Vagina (tissue), 2 donors: ENCODE measurements around the gene BNIP5. TPM values are rescaled to one million over a fixed set of nuclear protein-coding genes. Genes with fewer than 3 reads are reported as not detected.

Experiments used
- DNase-seq, 2 donors: peaks; one replicate each; pipeline ENCODE4 v3.0.0-alpha.2; 2017; ENCODE audit errors: extremely low spot score in 2 of 2
- H3K27ac ChIP-seq: fragments of 200-600 bp; sonication (generic); one replicate; pipeline ENCODE4 v1.5.1; 2019
- H3K27me3 ChIP-seq: fragments of 200-600 bp; sonication (generic); one replicate; pipeline ENCODE4 v1.5.1; 2019
- H3K36me3 ChIP-seq, 2 donors: fragments of 200-600 bp; sonication (generic); one replicate each; pipeline ENCODE4 v1.5.1; 2017 to 2019
- H3K4me1 ChIP-seq: fragments of 200-600 bp; sonication (generic); one replicate; pipeline ENCODE4 v1.5.1; 2019
- H3K4me3 ChIP-seq, 2 donors: fragments of 200-600 bp; sonication (generic); 1 replicate in 1 of 2; 2 replicates in 1 of 2; pipeline ENCODE4 v1.5.1; 2016 to 2019
- H3K9me3 ChIP-seq: fragments of 200-600 bp; sonication (generic); one replicate; pipeline ENCODE4 v1.5.1; 2019
- POLR2A ChIP-seq, 2 donors: fragments of 450-650 bp; IDR thresholded peaks; one replicate each; pipeline ENCODE4 v1.6.1; 2017; ENCODE audit warnings: antibody characterized with exemption in 2 of 2, mild to moderate bottlenecking in 2 of 2, moderate library complexity in 2 of 2
- POLR2AphosphoS5 ChIP-seq, 2 donors: sonication (generic); formaldehyde crosslinking; IDR thresholded peaks; one replicate each; pipeline ENCODE4 v1.9.0; 2017; ENCODE audit warnings: antibody characterized with exemption in 2 of 2, mild to moderate bottlenecking in 2 of 2, low read depth in 1 of 2; ENCODE audit not compliant: insufficient read depth in 1 of 2
- intact Hi-C: fragments of 100-400 bp; cut with DNase I; formaldehyde crosslinking; loops from one replicate; pipeline ENCODE4 v1.15.1; 2023
- total RNA-seq: library from RNA; depleted of rRNA; stranded (reverse); fragments of >200 nt; gene quantifications from one replicate; pipeline ENCODE4 v1.2.3, GENCODE V29; 2016
- TF ChIP-seq, protein P1 (sequence below), 3 experiments: fragments of 450-650 bp in 2 of 3; fragments of 200-600 bp in 1 of 3; sonication (generic) in 1 of 3; IDR thresholded peaks; one replicate each; pipeline ENCODE4 v1.5.1; 2017 to 2019; ENCODE audit warnings: antibody characterized with exemption in 3 of 3, mild to moderate bottlenecking in 2 of 3, moderate library complexity in 2 of 3

Gene BNIP5
- total RNA-seq, 1 donor from 2014 or later = not detected

DNA sequence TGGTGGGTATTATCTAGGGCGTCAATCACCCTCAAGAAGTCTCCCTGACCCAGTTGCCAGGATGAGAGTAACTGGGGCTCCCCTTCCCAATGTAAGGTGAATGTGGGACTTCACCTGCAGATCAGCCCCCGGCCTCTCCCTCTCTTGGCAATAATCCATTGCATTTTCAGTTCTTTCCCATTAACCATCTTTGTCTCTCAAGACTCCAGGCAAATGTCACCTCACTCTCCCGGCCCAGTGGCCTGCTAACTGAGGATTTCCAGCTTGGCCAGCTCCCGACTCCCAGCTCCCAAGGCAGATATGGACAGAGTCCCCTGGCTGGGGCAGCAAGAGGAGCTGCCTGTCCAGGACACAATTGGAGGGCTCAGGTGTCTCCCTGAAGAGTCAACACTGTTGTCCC is 43.5 kb upstream of the BNIP5 start:
- Histone ChIP-seq H3K4me1 (peaks cover 2% of the 10 kb centered on the region), H3K9me3 (no peaks in the 10 kb centered on the region), H3K4me3 (no peak overlapping the region), H3K27me3 (no peaks in the 10 kb centered on the region), H3K36me3 (no peaks in the 10 kb centered on the region), H3K27ac (no peak overlapping the region)
- TF ChIP-seq, protein P1, sequence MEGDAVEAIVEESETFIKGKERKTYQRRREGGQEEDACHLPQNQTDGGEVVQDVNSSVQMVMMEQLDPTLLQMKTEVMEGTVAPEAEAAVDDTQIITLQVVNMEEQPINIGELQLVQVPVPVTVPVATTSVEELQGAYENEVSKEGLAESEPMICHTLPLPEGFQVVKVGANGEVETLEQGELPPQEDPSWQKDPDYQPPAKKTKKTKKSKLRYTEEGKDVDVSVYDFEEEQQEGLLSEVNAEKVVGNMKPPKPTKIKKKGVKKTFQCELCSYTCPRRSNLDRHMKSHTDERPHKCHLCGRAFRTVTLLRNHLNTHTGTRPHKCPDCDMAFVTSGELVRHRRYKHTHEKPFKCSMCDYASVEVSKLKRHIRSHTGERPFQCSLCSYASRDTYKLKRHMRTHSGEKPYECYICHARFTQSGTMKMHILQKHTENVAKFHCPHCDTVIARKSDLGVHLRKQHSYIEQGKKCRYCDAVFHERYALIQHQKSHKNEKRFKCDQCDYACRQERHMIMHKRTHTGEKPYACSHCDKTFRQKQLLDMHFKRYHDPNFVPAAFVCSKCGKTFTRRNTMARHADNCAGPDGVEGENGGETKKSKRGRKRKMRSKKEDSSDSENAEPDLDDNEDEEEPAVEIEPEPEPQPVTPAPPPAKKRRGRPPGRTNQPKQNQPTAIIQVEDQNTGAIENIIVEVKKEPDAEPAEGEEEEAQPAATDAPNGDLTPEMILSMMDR (IDR thresholded peaks at IDR 0.05) = no peak
- TF ChIP-seq POLR2AphosphoS5 (IDR thresholded peaks at IDR 0.05; ENCODE audit: insufficient read depth in 1 of 2, low read depth in 1 of 2) (no peak), POLR2A (IDR thresholded peaks at IDR 0.05) (no peak)
- intact Hi-C loops = no loop called here
- DNase-seq = no peak

DNA sequence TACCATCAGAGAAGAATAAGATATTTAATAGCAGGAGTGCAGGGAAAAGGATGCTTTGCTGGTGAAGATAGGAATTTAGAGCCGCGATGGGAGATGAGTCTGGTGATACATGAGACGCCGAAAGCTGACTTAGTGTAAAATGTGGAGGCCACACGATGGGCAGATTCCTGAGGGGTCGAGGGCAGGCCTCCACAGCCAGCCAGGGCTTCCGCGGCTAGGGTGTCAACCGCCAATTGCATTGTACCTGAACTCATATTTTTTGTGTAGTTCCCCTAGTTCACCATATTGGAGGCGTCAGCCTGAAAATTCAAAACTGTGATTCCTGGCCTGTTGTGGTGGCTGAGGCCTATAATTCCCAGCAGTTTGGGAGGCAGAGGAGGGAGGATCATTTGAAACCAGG is 42.2 kb upstream of the BNIP5 start:
- no peak for TF ChIP-seq POLR2AphosphoS5 (IDR thresholded peaks at IDR 0.05; ENCODE audit: insufficient read depth in 1 of 2, low read depth in 1 of 2)
- TF ChIP-seq, protein P1 (IDR thresholded peaks at IDR 0.05) = no peak
- no peak for TF ChIP-seq POLR2A (IDR thresholded peaks at IDR 0.05)
- no peaks in the 10 kb centered on the region for H3K27me3 ChIP-seq
- H3K36me3 ChIP-seq = no peaks in the 10 kb centered on the region
- intact Hi-C loops = no loop called here
- DNase-seq = no peak
- peaks cover 4% of the 10 kb centered on the region for H3K4me1 ChIP-seq
- no peaks in the 10 kb centered on the region for H3K9me3 ChIP-seq
- no peak overlapping the region for H3K27ac ChIP-seq
- H3K4me3 ChIP-seq = no peak overlapping the region

DNA sequence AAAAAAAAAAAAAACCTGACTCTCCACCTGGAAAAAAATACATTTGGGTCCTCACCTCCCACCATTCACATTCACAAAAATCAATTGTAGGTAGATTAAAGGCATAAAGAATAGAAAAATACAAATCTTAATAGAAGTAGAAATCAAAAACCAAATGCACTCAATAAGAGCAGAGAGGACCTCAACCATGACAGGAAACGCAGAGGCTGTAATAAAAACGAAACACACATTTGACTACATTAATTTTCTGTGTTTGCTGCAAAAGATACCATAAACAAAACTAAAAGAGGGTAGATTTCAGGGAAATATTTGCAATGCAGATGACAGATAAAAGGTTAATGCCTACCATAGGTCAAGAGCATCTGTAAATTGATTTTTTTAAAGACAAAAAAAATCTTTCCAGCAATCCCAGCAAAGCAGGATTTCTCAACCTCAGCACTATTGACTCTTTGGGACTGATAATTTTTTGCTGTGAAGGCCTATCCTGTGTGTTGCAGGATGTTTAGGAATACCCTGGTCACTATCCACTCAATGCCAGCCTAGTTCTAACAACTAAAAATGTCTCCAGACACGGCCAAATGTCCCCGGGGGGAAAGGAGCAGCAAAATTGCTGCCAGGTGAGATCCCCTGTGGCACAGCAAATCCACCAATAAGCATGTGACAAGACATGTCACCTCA is 41.7 kb upstream of the BNIP5 start:
- Histone ChIP-seq H3K27me3 (no peaks in the 10 kb centered on the region), H3K4me1 (peaks cover 4% of the 10 kb centered on the region), H3K27ac (no peak overlapping the region), H3K4me3 (no peak overlapping the region), H3K36me3 (no peaks in the 10 kb centered on the region), H3K9me3 (no peaks in the 10 kb centered on the region)
- no peak for DNase-seq
- no peak for TF ChIP-seq POLR2AphosphoS5 (IDR thresholded peaks at IDR 0.05; ENCODE audit: insufficient read depth in 1 of 2, low read depth in 1 of 2)
- TF ChIP-seq, protein P1 (IDR thresholded peaks at IDR 0.05) = no peak
- intact Hi-C loops = no loop called here

DNA sequence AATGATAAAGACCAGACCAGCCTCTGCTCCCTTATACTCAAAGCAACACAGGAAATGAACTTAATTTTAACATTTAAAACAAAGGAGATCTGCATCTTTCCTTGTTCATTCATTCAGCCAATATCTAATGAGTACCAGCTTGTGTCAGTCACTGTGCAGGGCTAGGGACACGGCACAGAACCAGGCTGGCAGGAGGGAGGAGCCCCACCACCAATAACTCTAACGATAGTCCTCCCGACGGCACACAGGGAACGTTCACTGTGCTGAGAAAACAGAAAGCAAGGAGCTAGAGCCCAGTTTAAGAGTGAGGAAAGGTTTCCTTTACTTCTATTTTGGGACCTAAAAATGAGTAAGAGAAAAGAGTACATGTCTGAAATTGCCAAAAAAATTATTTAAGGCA is 40.9 kb upstream of the BNIP5 start:
- Histone ChIP-seq H3K4me3 (no peak overlapping the region), H3K27ac (no peak overlapping the region), H3K36me3 (no peaks in the 10 kb centered on the region), H3K4me1 (peaks cover 4% of the 10 kb centered on the region), H3K27me3 (no peaks in the 10 kb centered on the region), H3K9me3 (no peaks in the 10 kb centered on the region)
- no peak for DNase-seq
- no peak for TF ChIP-seq POLR2AphosphoS5 (IDR thresholded peaks at IDR 0.05; ENCODE audit: insufficient read depth in 1 of 2, low read depth in 1 of 2)
- TF ChIP-seq, protein P1 (IDR thresholded peaks at IDR 0.05) = no peak
- TF ChIP-seq POLR2A (IDR thresholded peaks at IDR 0.05) = no peak
- intact Hi-C loops = no loop called here

DNA sequence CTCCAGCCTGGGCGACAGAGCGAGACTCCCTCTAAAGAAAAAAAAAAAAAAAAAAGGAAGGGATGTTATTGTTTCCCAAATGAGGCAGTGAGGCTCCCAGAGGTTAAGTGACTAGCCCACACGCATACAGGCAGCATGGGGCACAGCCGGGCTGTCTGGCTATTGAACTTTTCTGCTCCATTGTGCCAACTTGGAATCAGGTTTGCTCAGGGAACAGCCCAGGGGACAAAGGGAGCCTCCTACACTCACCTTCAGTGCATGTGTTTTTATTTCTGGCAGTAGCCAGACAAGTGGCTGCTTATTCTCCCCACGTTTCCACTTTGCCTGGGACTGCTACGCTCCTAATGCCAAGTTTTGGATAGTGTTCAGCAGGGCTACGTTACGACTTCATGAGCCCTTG is 40.1 kb upstream of the BNIP5 start:
- DNase-seq = no peak
- no peak overlapping the region for H3K4me3 ChIP-seq
- intact Hi-C loops = no loop called here
- H3K36me3 ChIP-seq = no peaks in the 10 kb centered on the region
- no peak overlapping the region for H3K27ac ChIP-seq
- no peaks in the 10 kb centered on the region for H3K27me3 ChIP-seq
- H3K9me3 ChIP-seq = no peaks in the 10 kb centered on the region
- peaks cover 4% of the 10 kb centered on the region for H3K4me1 ChIP-seq
- TF ChIP-seq, protein P1 (IDR thresholded peaks at IDR 0.05) = no peak
- no peak for TF ChIP-seq POLR2A (IDR thresholded peaks at IDR 0.05)
- TF ChIP-seq POLR2AphosphoS5 (IDR thresholded peaks at IDR 0.05; ENCODE audit: insufficient read depth in 1 of 2, low read depth in 1 of 2) = no peak
